ENCODE results near the gene KDM2A.

DNA sequence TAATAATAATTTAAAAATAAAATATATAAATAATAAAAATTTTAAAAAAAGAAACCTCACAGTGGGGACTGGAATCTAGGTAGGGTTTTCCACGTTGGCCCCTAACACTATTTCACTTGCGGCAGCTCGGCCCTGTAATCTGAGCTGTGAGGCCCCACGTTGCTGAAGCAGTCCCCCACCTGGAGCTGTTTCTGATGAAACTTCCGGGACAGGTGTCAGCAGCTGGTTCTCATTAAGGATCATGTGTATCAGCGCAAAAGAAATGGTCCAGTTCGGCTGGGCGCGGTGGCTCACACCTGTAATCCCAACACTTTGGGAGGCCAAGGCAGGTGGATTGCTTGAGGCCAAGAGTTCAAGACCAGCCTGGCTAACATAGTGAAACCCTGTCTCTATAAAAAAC is 45.2 kb upstream of the KDM2A start:
- TF ChIP-seq POLR2A (IDR thresholded peaks at IDR 0.05): no peak
- TF ChIP-seq, protein P1, sequence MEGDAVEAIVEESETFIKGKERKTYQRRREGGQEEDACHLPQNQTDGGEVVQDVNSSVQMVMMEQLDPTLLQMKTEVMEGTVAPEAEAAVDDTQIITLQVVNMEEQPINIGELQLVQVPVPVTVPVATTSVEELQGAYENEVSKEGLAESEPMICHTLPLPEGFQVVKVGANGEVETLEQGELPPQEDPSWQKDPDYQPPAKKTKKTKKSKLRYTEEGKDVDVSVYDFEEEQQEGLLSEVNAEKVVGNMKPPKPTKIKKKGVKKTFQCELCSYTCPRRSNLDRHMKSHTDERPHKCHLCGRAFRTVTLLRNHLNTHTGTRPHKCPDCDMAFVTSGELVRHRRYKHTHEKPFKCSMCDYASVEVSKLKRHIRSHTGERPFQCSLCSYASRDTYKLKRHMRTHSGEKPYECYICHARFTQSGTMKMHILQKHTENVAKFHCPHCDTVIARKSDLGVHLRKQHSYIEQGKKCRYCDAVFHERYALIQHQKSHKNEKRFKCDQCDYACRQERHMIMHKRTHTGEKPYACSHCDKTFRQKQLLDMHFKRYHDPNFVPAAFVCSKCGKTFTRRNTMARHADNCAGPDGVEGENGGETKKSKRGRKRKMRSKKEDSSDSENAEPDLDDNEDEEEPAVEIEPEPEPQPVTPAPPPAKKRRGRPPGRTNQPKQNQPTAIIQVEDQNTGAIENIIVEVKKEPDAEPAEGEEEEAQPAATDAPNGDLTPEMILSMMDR (IDR thresholded peaks at IDR 0.05): no peak
